Vagina (tissue), 2 donors: ENCODE results near the gene COL27A1. TPM values are rescaled to one million over a fixed set of nuclear protein-coding genes. Genes with fewer than 3 reads are reported as not detected.
"Not testable (repeated sequence)": the region's sequence is repeated elsewhere in the genome, so short reads cannot be mapped to it uniquely, and the experiment has no call there.

Experiments used
- DNase-seq, 2 donors: peaks; one replicate each; pipeline ENCODE4 v3.0.0-alpha.2; 2017; ENCODE audit errors: extremely low spot score in 2 of 2
- H3K27ac ChIP-seq: fragments of 200-600 bp; sonication (generic); one replicate; pipeline ENCODE4 v1.5.1; 2019
- H3K27me3 ChIP-seq: fragments of 200-600 bp; sonication (generic); one replicate; pipeline ENCODE4 v1.5.1; 2019
- H3K36me3 ChIP-seq, 2 donors: fragments of 200-600 bp; sonication (generic); one replicate each; pipeline ENCODE4 v1.5.1; 2017 to 2019
- H3K4me1 ChIP-seq: fragments of 200-600 bp; sonication (generic); one replicate; pipeline ENCODE4 v1.5.1; 2019
- H3K4me3 ChIP-seq, 2 donors: fragments of 200-600 bp; sonication (generic); 1 replicate in 1 of 2; 2 replicates in 1 of 2; pipeline ENCODE4 v1.5.1; 2016 to 2019
- H3K9me3 ChIP-seq: fragments of 200-600 bp; sonication (generic); one replicate; pipeline ENCODE4 v1.5.1; 2019
- CTCF ChIP-seq, 3 experiments: fragments of 450-650 bp in 2 of 3; fragments of 200-600 bp in 1 of 3; sonication (generic) in 1 of 3; IDR thresholded peaks; one replicate each; pipeline ENCODE4 v1.5.1; 2017 to 2019; ENCODE audit warnings: antibody characterized with exemption in 3 of 3, mild to moderate bottlenecking in 2 of 3, moderate library complexity in 2 of 3
- POLR2A ChIP-seq, 2 donors: fragments of 450-650 bp; IDR thresholded peaks; one replicate each; pipeline ENCODE4 v1.6.1; 2017; ENCODE audit warnings: antibody characterized with exemption in 2 of 2, mild to moderate bottlenecking in 2 of 2, moderate library complexity in 2 of 2
- POLR2AphosphoS5 ChIP-seq, 2 donors: sonication (generic); formaldehyde crosslinking; IDR thresholded peaks; one replicate each; pipeline ENCODE4 v1.9.0; 2017; ENCODE audit warnings: antibody characterized with exemption in 2 of 2, mild to moderate bottlenecking in 2 of 2, low read depth in 1 of 2; ENCODE audit not compliant: insufficient read depth in 1 of 2
- intact Hi-C: fragments of 100-400 bp; cut with DNase I; formaldehyde crosslinking; loops from one replicate; pipeline ENCODE4 v1.15.1; 2023
- total RNA-seq: library from RNA; depleted of rRNA; stranded (reverse); fragments of >200 nt; gene quantifications from one replicate; pipeline ENCODE4 v1.2.3, GENCODE V29; 2016

Gene COL27A1
- total RNA-seq, 1 donor from 2014 or later = 17.2 TPM

- H3K4me1 ChIP-seq = no peaks in the 10 kb centered on the region
- H3K9me3 ChIP-seq = no peaks in the 10 kb centered on the region
- intact Hi-C loops = no loop called here
- H3K4me3 ChIP-seq = no peak overlapping the region
- H3K36me3 ChIP-seq = no peaks in the 10 kb centered on the region
- TF ChIP-seq POLR2AphosphoS5 (IDR thresholded peaks at IDR 0.05; ENCODE audit: insufficient read depth in 1 of 2, low read depth in 1 of 2) (no peak), CTCF (IDR thresholded peaks at IDR 0.05) (no peak), POLR2A (IDR thresholded peaks at IDR 0.05) (no peak)
- peak in 1 of 2 donors; percentile 29 for DNase-seq
- no peaks in the 10 kb centered on the region for H3K27me3 ChIP-seq
- no peak overlapping the region for H3K27ac ChIP-seq
Observed at GRCh38 chr9:114319147-114319546, 163.8 kb downstream of the COL27A1 start.

- DNase-seq, intact Hi-C loops, H3K36me3 ChIP-seq, H3K4me1 ChIP-seq, H3K9me3 ChIP-seq, H3K27me3 ChIP-seq, H3K27ac ChIP-seq, H3K4me3 ChIP-seq: not testable (repeated sequence)
Observed at GRCh38 chr9:114320710-114321109, 165.4 kb downstream of the COL27A1 start.

GRCh38 chr9:114321759-114322158 lies 166.4 kb downstream of the COL27A1 start:
- intact Hi-C loops = no loop called here
- no peaks in the 10 kb centered on the region for H3K36me3 ChIP-seq
- no peak overlapping the region for H3K27ac ChIP-seq
- no peak for DNase-seq
- TF ChIP-seq POLR2A (IDR thresholded peaks at IDR 0.05) = no peak
- no peak for TF ChIP-seq CTCF (IDR thresholded peaks at IDR 0.05)
- no peak for TF ChIP-seq POLR2AphosphoS5 (IDR thresholded peaks at IDR 0.05; ENCODE audit: insufficient read depth in 1 of 2, low read depth in 1 of 2)
- H3K4me3 ChIP-seq = no peak overlapping the region
- no peaks in the 10 kb centered on the region for H3K27me3 ChIP-seq
- H3K9me3 ChIP-seq = no peaks in the 10 kb centered on the region
- H3K4me1 ChIP-seq = no peaks in the 10 kb centered on the region

- H3K4me3 ChIP-seq, H3K36me3 ChIP-seq, H3K27me3 ChIP-seq, H3K27ac ChIP-seq, H3K4me1 ChIP-seq, intact Hi-C loops, H3K9me3 ChIP-seq, DNase-seq: not testable (repeated sequence)
Observed at GRCh38 chr9:114322160-114322818, 167.0 kb downstream of the COL27A1 start.

DNA sequence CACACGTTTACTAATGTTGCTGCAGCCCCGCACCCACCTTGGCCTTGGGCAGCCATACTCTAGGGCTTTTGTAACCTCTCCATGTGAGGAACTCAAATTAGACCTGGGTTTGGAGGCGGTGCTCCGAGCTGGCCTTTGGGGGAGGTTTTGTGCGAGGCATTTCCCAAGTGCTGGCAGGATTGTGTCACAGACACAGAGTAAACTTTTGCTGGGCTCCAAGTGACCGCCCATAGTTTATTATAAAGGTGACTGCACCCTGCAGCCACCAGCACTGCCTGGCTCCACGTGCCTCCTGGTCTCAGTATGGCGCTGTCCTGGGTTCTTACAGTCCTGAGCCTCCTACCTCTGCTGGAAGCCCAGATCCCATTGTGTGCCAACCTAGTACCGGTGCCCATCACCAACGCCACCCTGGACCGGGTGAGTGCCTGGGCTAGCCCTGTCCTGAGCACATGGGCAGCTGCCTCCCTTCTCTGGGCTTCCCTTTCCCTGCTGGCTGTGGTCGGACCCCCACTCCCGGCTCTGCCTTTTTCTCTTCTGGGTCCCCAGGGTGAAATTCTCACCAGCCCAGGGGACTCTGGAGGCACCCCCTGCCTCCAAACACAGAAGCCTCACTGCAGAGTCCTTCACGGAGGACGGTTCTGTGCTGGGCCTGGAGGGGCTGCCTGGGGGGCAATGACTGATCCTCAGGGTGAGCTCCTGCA lies 167.6 kb downstream of the COL27A1 start, which contains the start of gene ORM1:
TSS of gene ORM1 (plus strand) at position 268 of the 701 bp plus-strand sequence. CDS start at position 304, 36 bp downstream.
- intact Hi-C loops, H3K4me3 ChIP-seq, H3K9me3 ChIP-seq, H3K27ac ChIP-seq, H3K4me1 ChIP-seq, DNase-seq, H3K27me3 ChIP-seq, H3K36me3 ChIP-seq: not testable (repeated sequence)

DNA sequence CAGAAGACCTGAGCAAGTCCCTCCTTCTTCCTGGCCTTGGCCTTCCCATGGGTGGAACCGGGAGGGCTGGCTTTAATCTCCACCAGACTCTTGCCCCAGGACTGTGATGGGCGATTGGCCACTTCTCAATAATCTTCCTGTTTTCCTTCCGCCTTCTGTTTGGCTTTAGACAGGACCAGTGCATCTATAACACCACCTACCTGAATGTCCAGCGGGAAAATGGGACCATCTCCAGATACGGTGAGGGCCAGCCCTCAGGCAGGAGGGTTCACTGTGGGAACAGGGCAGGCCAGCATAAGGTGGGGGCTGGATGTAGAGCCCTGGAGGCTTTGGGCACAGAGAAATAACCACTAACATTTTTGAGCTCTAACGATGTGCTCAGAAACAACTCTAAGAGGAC lies 168.5 kb downstream of the COL27A1 start:
- H3K27ac ChIP-seq, intact Hi-C loops, H3K27me3 ChIP-seq, H3K4me3 ChIP-seq, H3K9me3 ChIP-seq, H3K4me1 ChIP-seq, DNase-seq, H3K36me3 ChIP-seq: not testable (repeated sequence)

DNA sequence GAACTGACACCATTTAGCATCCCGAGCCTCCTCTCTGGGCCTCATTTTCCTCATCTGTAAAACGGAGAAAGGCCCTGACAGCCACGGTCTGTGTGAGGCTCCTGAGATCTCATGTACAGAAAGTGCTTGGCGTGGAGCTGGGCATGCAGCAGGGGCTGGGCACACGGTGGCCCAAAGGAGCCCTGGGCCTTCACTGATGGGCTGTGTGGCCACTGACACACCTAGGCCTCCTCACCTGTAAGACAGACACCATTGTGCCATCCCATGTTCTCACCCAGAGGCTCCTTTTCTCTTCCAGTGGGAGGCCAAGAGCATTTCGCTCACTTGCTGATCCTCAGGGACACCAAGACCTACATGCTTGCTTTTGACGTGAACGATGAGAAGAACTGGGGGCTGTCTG lies 169.2 kb downstream of the COL27A1 start:
- no peak for DNase-seq
- TF ChIP-seq CTCF (IDR thresholded peaks at IDR 0.05) (no peak), POLR2AphosphoS5 (IDR thresholded peaks at IDR 0.05; ENCODE audit: insufficient read depth in 1 of 2, low read depth in 1 of 2) (no peak), POLR2A (IDR thresholded peaks at IDR 0.05) (no peak)
- no peak overlapping the region for H3K4me3 ChIP-seq
- H3K27ac ChIP-seq = no peak overlapping the region
- no peaks in the 10 kb centered on the region for H3K27me3 ChIP-seq
- intact Hi-C loops = no loop called here
- no peaks in the 10 kb centered on the region for H3K36me3 ChIP-seq
- H3K4me1 ChIP-seq = no peaks in the 10 kb centered on the region
- H3K9me3 ChIP-seq = no peaks in the 10 kb centered on the region

DNA sequence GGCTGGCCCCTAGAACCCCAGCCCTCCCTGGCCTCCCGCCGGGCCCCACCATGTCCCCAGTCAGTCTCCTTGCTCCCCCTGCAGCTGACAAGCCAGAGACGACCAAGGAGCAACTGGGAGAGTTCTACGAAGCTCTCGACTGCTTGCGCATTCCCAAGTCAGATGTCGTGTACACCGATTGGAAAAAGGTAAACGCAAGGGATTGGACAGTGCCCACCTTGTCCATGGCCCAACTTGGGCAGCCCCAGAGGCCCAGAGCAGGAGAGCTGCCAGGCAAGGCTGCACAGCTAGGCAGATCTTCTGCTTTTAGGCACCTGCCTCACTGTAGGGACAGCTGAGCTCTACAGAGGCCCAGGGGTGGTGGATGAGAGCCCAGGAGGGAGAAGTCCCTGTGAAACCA lies 169.6 kb downstream of the COL27A1 start:
- H3K36me3 ChIP-seq, H3K4me3 ChIP-seq, DNase-seq, H3K4me1 ChIP-seq, H3K27ac ChIP-seq, H3K9me3 ChIP-seq, intact Hi-C loops, H3K27me3 ChIP-seq: not testable (repeated sequence)

DNA sequence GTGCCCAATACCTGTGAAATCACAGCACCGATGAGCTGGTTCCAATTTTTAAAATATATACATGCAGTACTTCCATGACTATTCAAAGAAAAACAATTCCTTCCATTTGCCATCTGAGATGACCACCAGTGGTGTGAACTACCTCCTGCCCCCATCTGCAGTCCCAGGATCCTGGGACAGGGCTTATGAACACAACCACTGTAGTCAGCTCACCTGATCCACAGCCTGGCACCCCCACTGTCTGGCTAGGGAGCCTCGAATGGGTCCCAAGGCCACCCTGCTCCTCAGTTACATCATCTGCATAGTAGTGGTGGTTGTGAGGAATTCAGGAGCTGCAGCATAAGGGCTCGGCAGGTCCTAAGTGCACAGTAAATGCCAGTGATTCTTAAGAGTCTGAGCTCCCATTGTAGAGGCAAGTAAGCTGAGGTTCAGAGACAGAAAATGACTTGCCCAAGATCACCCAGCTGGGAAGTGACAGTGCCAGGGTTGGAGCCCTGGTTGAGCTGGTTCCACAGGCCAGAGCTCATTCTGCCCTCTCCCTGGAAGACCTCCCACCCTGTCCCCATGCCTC lies 170.4 kb downstream of the COL27A1 start:
- H3K36me3 ChIP-seq, H3K9me3 ChIP-seq, intact Hi-C loops, H3K27me3 ChIP-seq, DNase-seq, H3K27ac ChIP-seq, H3K4me1 ChIP-seq, H3K4me3 ChIP-seq: not testable (repeated sequence)
